HG03520 (cell line): ENCODE measurements around the gene VEGFB.
A peak's percentile ranks its signal among the peaks of the same experiment; 100 is the strongest.

ENCODE experiments used
- ATAC-seq: cut with Tn5 transposase; IDR thresholded peaks from one replicate; pipeline ENCODE4 v1.9.1; 2021; ENCODE audit warnings: mild to moderate bottlenecking, moderate library complexity; ENCODE audit not compliant: unreplicated experiment

The VEGFB gene

GRCh38 chr11:64258946-64259532 is 24.7 kb downstream of the VEGFB start:
- ATAC-seq: no peak

GRCh38 chr11:64259533-64260067 is 25.2 kb downstream of the VEGFB start:
- no peak for ATAC-seq

- ATAC-seq: no peak
Observed at GRCh38 chr11:64260147-64260708, 25.8 kb downstream of the VEGFB start.

GRCh38 chr11:64261556-64262080 is 27.2 kb downstream of the VEGFB start:
- no peak for ATAC-seq

- ATAC-seq: no peak
Observed at GRCh38 chr11:64262271-64263002, 28.1 kb downstream of the VEGFB start.

- ATAC-seq: no peak
Observed at GRCh38 chr11:64263021-64263946, 28.9 kb downstream of the VEGFB start.

GRCh38 chr11:64263947-64264317 is 29.5 kb downstream of the VEGFB start:
- ATAC-seq: no peak

- ATAC-seq: no peak
Observed at GRCh38 chr11:64264371-64264852, 30.0 kb downstream of the VEGFB start.

- ATAC-seq: no peak
Observed at GRCh38 chr11:64265176-64266160, 31.1 kb downstream of the VEGFB start.

GRCh38 chr11:64266339-64266738 is 32.0 kb downstream of the VEGFB start:
- ATAC-seq: no peak

- ATAC-seq: no peak
Observed at GRCh38 chr11:64267207-64267945, 33.0 kb downstream of the VEGFB start.

GRCh38 chr11:64268025-64268892 is 33.9 kb downstream of the VEGFB start:
- no peak for ATAC-seq

- ATAC-seq: no peak
Observed at GRCh38 chr11:64268893-64269539, 34.6 kb downstream of the VEGFB start.

GRCh38 chr11:64269540-64270220 is 35.3 kb downstream of the VEGFB start:
- peak; percentile 47 for ATAC-seq

- no peak for ATAC-seq
Observed at GRCh38 chr11:64275031-64275800, 40.8 kb downstream of the VEGFB start.

GRCh38 chr11:64275841-64276240 is 41.5 kb downstream of the VEGFB start:
- ATAC-seq: no peak
